H1 (cell line): ENCODE data around the gene CYP26C1. TPM values are rescaled to one million over a fixed set of nuclear protein-coding genes. Genes with fewer than 3 reads are reported as not detected.

Experiments used
- CTCF ChIA-PET: fragments of 300-600 bp; sonication (Branson Sonifier 250); formaldehyde crosslinking; loops from one replicate; lab custom pipeline; 2021; ENCODE audit not compliant: partially characterized antibody; lab: Charles Lee
- POLR2A ChIA-PET: fragments of 300-600 bp; sonication (Branson Sonifier 250); formaldehyde crosslinking; loops from one replicate; lab custom pipeline; 2021; ENCODE audit warnings: inconsistent platforms; ENCODE audit not compliant: partially characterized antibody; lab: Charles Lee
- DNase-seq, 2 experiments: peaks; one replicate each; pipeline versions ENCODE4 v3.0.0 to v3.0.0-alpha.2; 2010 to 2022; ENCODE audit warnings: low spot score in 2 of 2, low read depth in 1 of 2, mixed read lengths in 1 of 2
- FAIRE-seq: peaks from 2 replicates; lab custom pipeline; 2011; peaks lifted over from hg19 to GRCh38; lab: Jason Lieb, UNC
- H2AFZ ChIP-seq: 2 replicates; pipeline ENCODE4 v1.8.1; 2012; ENCODE audit warnings: low read length, inconsistent platforms
- H2AK5ac ChIP-seq: 2 replicates; pipeline ENCODE4 v1.6.1; 2013; ENCODE audit warnings: low read depth, low read length
- H2BK120ac ChIP-seq: replicated peaks from 2 replicates; pipeline ENCODE3; 2013; ENCODE audit warnings: low read depth, low read length, inconsistent platforms
- H2BK12ac ChIP-seq: 2 replicates; pipeline ENCODE4 v1.6.1; 2013; ENCODE audit warnings: low read depth, low read length
- H2BK15ac ChIP-seq: 2 replicates; pipeline ENCODE4 v1.6.1; 2013; ENCODE audit warnings: low read length
- H2BK20ac ChIP-seq: 2 replicates; pipeline ENCODE4 v1.6.1; 2013; ENCODE audit warnings: low read length
- H2BK5ac ChIP-seq: 2 replicates; pipeline ENCODE4 v1.6.1; 2013; ENCODE audit warnings: low read depth, low read length
- H3K14ac ChIP-seq: 2 replicates; pipeline ENCODE4 v1.6.1; 2013; ENCODE audit warnings: inconsistent platforms; ENCODE audit not compliant: insufficient read length
- H3K18ac ChIP-seq: 2 replicates; pipeline ENCODE4 v1.6.1; 2013; ENCODE audit warnings: low read length; ENCODE audit errors: extremely low read depth
- H3K23ac ChIP-seq: 2 replicates; pipeline ENCODE4 v1.6.1; 2013; ENCODE audit warnings: inconsistent platforms; ENCODE audit not compliant: insufficient read length
- H3K23me2 ChIP-seq: 2 replicates; pipeline ENCODE4 v1.6.1; 2013; ENCODE audit warnings: low read depth, low read length
- H3K27ac ChIP-seq: 2 replicates; pipeline ENCODE4 v1.6.1; 2011; ENCODE audit warnings: low read depth, low read length, inconsistent platforms
- H3K27me3 ChIP-seq, 4 experiments: replicated peaks in 1 of 4; 1 replicate in 1 of 4; 2 replicates in 3 of 4; pipeline versions ENCODE4 v1.6.1 to v1.8.1; 2011 to 2013; ENCODE audit warnings: low read length in 3 of 4, mild to moderate bottlenecking in 3 of 4, inconsistent platforms in 2 of 4, mixed read lengths in 2 of 4, moderate library complexity in 1 of 4; ENCODE audit not compliant: control insufficient read depth in 3 of 4, insufficient read depth in 3 of 4; ENCODE audit errors: extremely low read depth in 1 of 4
- H3K36me3 ChIP-seq, 4 experiments: 2 replicates each; pipeline versions ENCODE4 v1.6.1 to v1.8.1; 2011 to 2013; ENCODE audit warnings: mild to moderate bottlenecking in 4 of 4, low read length in 3 of 4, moderate library complexity in 2 of 4, control low read depth in 1 of 4, inconsistent platforms in 1 of 4; ENCODE audit not compliant: insufficient read depth in 4 of 4, control insufficient read depth in 2 of 4
- H3K4ac ChIP-seq: replicated peaks from 2 replicates; pipeline ENCODE3; 2013; ENCODE audit warnings: low read length, low read depth, mixed read lengths, inconsistent platforms; ENCODE audit not compliant: insufficient read length
- H3K4me1 ChIP-seq, 4 experiments: replicated peaks in 1 of 4; 1 replicate in 1 of 4; 2 replicates in 3 of 4; pipeline versions ENCODE4 v1.6.1 to v1.8.1; 2011 to 2013; ENCODE audit warnings: low read length in 3 of 4, inconsistent platforms in 2 of 4, mixed read lengths in 1 of 4; ENCODE audit not compliant: insufficient read depth in 4 of 4, control insufficient read depth in 3 of 4
- H3K4me2 ChIP-seq, 2 experiments: 2 replicates each; pipeline versions ENCODE4 v1.6.1 to v1.8.1; 2011 to 2013; ENCODE audit warnings: low read depth in 2 of 2, low read length in 2 of 2, control low read depth in 1 of 2, inconsistent platforms in 1 of 2, mild to moderate bottlenecking in 1 of 2; ENCODE audit not compliant: insufficient read depth in 1 of 2
- H3K4me3 ChIP-seq, 4 experiments: fragments of 200-600, 300-600 bp in 1 of 4; sonication (generic), shearing (Covaris generic), sonication (Bioruptor Twin) in 1 of 4; 2 replicates each; pipeline versions ENCODE4 v1.5.1 to v1.8.1; 2011 to 2016; ENCODE audit warnings: low read length in 4 of 4, low read depth in 3 of 4, control low read depth in 2 of 4, inconsistent platforms in 2 of 4, mild to moderate bottlenecking in 2 of 4, mixed read lengths in 1 of 4, moderate library complexity in 1 of 4; ENCODE audit not compliant: insufficient read depth in 2 of 4; ENCODE audit errors: extremely low read depth in 1 of 4
- H3K56ac ChIP-seq: replicated peaks from 2 replicates; pipeline ENCODE3; 2013; ENCODE audit warnings: low read depth, mild to moderate bottlenecking, mixed read lengths, low read length, inconsistent platforms; ENCODE audit not compliant: insufficient read length
- H3K79me1 ChIP-seq: 2 replicates; pipeline ENCODE4 v1.6.1; 2013; ENCODE audit warnings: low read depth, low read length, control low read depth
- H3K79me2 ChIP-seq, 2 experiments: 2 replicates each; pipeline versions ENCODE4 v1.6.1 to v1.8.1; 2012 to 2013; ENCODE audit warnings: low read length in 2 of 2, mild to moderate bottlenecking in 2 of 2, inconsistent platforms in 1 of 2; ENCODE audit not compliant: insufficient read depth in 2 of 2, control insufficient read depth in 1 of 2
- H3K9ac ChIP-seq, 4 experiments: replicated peaks in 1 of 4; 1 replicate in 1 of 4; 2 replicates in 3 of 4; pipeline versions ENCODE4 v1.6.1 to v1.8.1; 2011 to 2013; ENCODE audit warnings: low read depth in 3 of 4, low read length in 3 of 4, control low read depth in 2 of 4, mild to moderate bottlenecking in 2 of 4, moderate library complexity in 2 of 4, inconsistent platforms in 1 of 4; ENCODE audit errors: extremely low read depth in 1 of 4
- H3K9me3 ChIP-seq, 2 experiments: 2 replicates each; pipeline versions ENCODE4 v1.6.1 to v1.8.1; 2012 to 2013; ENCODE audit warnings: mild to moderate bottlenecking in 2 of 2, moderate library complexity in 2 of 2, control low read depth in 1 of 2, inconsistent platforms in 1 of 2, low read depth in 1 of 2, low read length in 1 of 2, mixed read lengths in 1 of 2; ENCODE audit not compliant: insufficient read depth in 2 of 2
- H4K20me1 ChIP-seq, 2 experiments: replicated peaks in 1 of 2; 2 replicates each; pipeline versions ENCODE3 to v1.8.1; 2011 to 2013; ENCODE audit warnings: inconsistent platforms in 2 of 2, low read length in 2 of 2, mild to moderate bottlenecking in 1 of 2; ENCODE audit not compliant: insufficient read depth in 2 of 2, control insufficient read depth in 1 of 2
- H4K5ac ChIP-seq: 2 replicates; pipeline ENCODE4 v1.6.1; 2013; ENCODE audit warnings: low read length, low read depth, mixed read lengths, inconsistent platforms; ENCODE audit not compliant: insufficient read length
- H4K8ac ChIP-seq: 2 replicates; pipeline ENCODE4 v1.8.0; 2013; ENCODE audit warnings: mild to moderate bottlenecking, moderate library complexity, low read length, inconsistent platforms; ENCODE audit not compliant: insufficient read depth; ENCODE audit errors: extremely low read depth
- H4K91ac ChIP-seq: replicated peaks from 2 replicates; pipeline ENCODE3; 2013; ENCODE audit warnings: low read length, mixed read lengths, inconsistent platforms; ENCODE audit not compliant: insufficient read length
- EGR1 ChIP-seq: IDR thresholded peaks from 2 replicates; pipeline ENCODE4 v1.6.1; 2011; ENCODE audit warnings: low read depth, low read length, borderline replicate concordance
- JUND ChIP-seq: IDR thresholded peaks from 2 replicates; pipeline ENCODE4 v1.6.1; 2011; ENCODE audit warnings: mild to moderate bottlenecking, improper control_type of control experiment, low read length
- MAFK ChIP-seq: IDR thresholded peaks from 2 replicates; pipeline ENCODE4 v1.6.1; 2012; ENCODE audit warnings: low read depth, mild to moderate bottlenecking, improper control_type of control experiment, low read length
- SAP30 ChIP-seq: fragments of 300-600 bp; sonication (generic); IDR thresholded peaks from 2 replicates; pipeline ENCODE4 v1.7.1; 2012; ENCODE audit warnings: low read length, moderate library complexity, mild to moderate bottlenecking, inconsistent platforms; ENCODE audit not compliant: insufficient read depth, insufficient replicate concordance
- TCF12 ChIP-seq: IDR thresholded peaks from 2 replicates; pipeline ENCODE4 v1.6.1; 2011; ENCODE audit warnings: low read depth, mild to moderate bottlenecking, low read length
- polyA plus RNA-seq, 7 experiments: library from polyadenylated mRNA; depleted of rRNA in 3 of 7; stranded (reverse) in 5 of 7; unstranded in 2 of 7; fragments of >200 nt in 5 of 7; fragments of 200-250 nt in 2 of 7; gene quantifications; 1 replicate in 5 of 7; 2 replicates in 1 of 7; 4 replicates in 1 of 7; pipeline versions ENCODE4 v1.2.1 to v1.2.3, GENCODE V29; 2011 to 2013; ENCODE audit warnings: missing spikeins in 2 of 7, mixed read lengths in 2 of 7
- total RNA-seq: library from RNA; stranded (reverse); fragmentation: NEBNext Ultra II Directional; extraction: Animal tissue kit (Norgen Biotek cat#: 25700); gene quantifications from 2 replicates; pipeline ENCODE4 v1.2.1, GENCODE V29; 2021

Gene CYP26C1
- total and polyA plus RNA-seq, 2 of the 8 experiments (the other 6 are each of a cell fraction or from before 2014, with no cell fraction given), result 0.12 to 0.28 TPM

GRCh38 chr10:93030409-93030808 is 30.2 kb upstream of the CYP26C1 start:
- Histone ChIP-seq H2AK5ac (no peak overlapping the region), H3K9me3 (no peaks in the 10 kb centered on the region), H2BK5ac (no peak overlapping the region), H3K36me3 (no peaks in the 10 kb centered on the region), H3K79me2 (no peaks in the 10 kb centered on the region), H3K4me3 (peak overlapping the region in 1 of 4 experiments; percentile 18; a peak in 1 of 8 replicates), H3K23ac (no peak overlapping the region)
- no peak for FAIRE-seq
- TF ChIP-seq JUND (peak; percentile 78; the same call in 1 of the 2 replicates), EGR1 (no peak), TCF12 (no peak), MAFK (no peak), SAP30 (no peak)
- TF ChIP-seq, all 59 proteins: peak for 1
- Histone ChIP-seq H3K9ac (no peak overlapping the region), H3K23me2 (no peaks in the 10 kb centered on the region), H2AFZ (no peak overlapping the region), H4K8ac (no peak overlapping the region), H3K56ac (no peak overlapping the region), H2BK12ac (no peak overlapping the region), H3K4me2 (no peak overlapping the region), H2BK120ac (no peak overlapping the region), H2BK15ac (no peak overlapping the region), H4K5ac (no peak overlapping the region), H3K27me3 (no peaks in the 10 kb centered on the region), H3K79me1 (no peaks in the 10 kb centered on the region), H3K18ac (no peak overlapping the region), H3K27ac (no peak overlapping the region), H2BK20ac (no peak overlapping the region), H4K91ac (no peak overlapping the region), H3K4ac (no peak overlapping the region), H4K20me1 (no peaks in the 10 kb centered on the region), H3K4me1 (peaks cover 0 to 8% (median 3%) of the 10 kb centered on the region in 4 experiments; a peak in 4 of 7 replicates), H3K14ac (no peak overlapping the region)
- ChIA-PET POLR2A (no interaction called here), CTCF (interaction anchor here (0.6 to 2.2 kb wide), 4 partner anchors 9 to 535 kb away, joined by 3 to 8 read pairs (median 5); partner anchors contain the start of gene CYP26C1)
- DNase-seq, result no peak
